ENCODE results near the gene ATP9B. TPM values are rescaled to one million over a fixed set of nuclear protein-coding genes. Genes with fewer than 3 reads are reported as not detected.
"Not testable (repeated sequence)": the region's sequence is repeated elsewhere in the genome, so short reads cannot be mapped to it uniquely, and the experiment has no call there.

Gene ATP9B
- total RNA-seq, 1 donor from 2014 or later, result 52.0 TPM

DNA sequence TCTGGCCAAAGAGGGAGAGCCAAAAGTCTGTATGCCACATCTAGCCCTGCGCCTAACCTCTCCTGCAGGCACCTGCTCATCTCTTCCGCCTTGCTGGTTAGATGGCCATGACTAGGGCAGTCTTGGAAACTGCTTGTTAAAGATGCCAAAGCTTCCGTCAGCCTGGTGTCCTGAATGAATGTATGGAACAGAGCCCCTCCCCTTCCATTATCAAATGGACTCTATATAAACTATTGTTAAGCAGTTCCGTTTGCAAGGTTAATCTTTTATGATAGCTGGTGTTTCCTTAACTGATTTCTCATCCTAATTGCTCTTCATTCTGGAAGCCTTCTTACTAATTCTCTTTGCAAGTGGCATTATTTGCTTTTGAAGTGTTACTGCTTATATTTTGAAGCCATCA lies 87.1 kb downstream of the ATP9B start:
- no peak for DNase-seq (ENCODE audit: low spot score in 2 of 2, unreplicated experiment in 2 of 2)
- H3K4me1 Mint-ChIP-seq, result no peaks in the 10 kb centered on the region
- TF ChIP-seq, protein P1, sequence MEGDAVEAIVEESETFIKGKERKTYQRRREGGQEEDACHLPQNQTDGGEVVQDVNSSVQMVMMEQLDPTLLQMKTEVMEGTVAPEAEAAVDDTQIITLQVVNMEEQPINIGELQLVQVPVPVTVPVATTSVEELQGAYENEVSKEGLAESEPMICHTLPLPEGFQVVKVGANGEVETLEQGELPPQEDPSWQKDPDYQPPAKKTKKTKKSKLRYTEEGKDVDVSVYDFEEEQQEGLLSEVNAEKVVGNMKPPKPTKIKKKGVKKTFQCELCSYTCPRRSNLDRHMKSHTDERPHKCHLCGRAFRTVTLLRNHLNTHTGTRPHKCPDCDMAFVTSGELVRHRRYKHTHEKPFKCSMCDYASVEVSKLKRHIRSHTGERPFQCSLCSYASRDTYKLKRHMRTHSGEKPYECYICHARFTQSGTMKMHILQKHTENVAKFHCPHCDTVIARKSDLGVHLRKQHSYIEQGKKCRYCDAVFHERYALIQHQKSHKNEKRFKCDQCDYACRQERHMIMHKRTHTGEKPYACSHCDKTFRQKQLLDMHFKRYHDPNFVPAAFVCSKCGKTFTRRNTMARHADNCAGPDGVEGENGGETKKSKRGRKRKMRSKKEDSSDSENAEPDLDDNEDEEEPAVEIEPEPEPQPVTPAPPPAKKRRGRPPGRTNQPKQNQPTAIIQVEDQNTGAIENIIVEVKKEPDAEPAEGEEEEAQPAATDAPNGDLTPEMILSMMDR (IDR thresholded peaks at IDR 0.05; ENCODE audit: unreplicated experiment), result no peak
- H3K36me3 Mint-ChIP-seq, result peaks cover 41% of the 10 kb centered on the region
- no peak overlapping the region for H3K4me3 Mint-ChIP-seq
- peaks cover 7% of the 10 kb centered on the region for H3K9me3 Mint-ChIP-seq
- H3K27me3 Mint-ChIP-seq (ENCODE audit: low read depth), result no peaks in the 10 kb centered on the region
- no peak overlapping the region for H3K27ac Mint-ChIP-seq

DNA sequence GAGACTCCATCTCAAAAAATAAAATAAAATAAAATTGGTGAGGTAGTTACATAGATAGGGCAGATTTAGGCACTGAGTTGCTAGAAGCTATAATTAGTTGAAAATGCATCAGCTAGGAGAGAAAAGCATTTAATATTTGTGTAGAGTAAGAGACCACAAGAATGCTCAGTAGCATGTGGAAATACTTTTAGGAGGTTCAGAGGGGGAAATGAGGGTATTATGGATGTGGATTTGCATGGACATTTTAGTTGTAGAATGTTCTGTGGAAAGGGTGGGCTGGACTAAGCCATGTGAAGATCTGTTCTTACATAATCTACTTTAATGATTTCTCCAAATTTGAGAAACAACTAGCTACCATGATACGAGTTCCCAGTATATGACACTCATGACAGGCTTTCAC lies 95.5 kb downstream of the ATP9B start:
- no peak for DNase-seq (ENCODE audit: low spot score in 2 of 2, unreplicated experiment in 2 of 2)
- Mint-ChIP-seq H3K4me3 (no peak overlapping the region), H3K36me3 (peaks cover 40% of the 10 kb centered on the region), H3K27ac (no peak overlapping the region), H3K4me1 (no peaks in the 10 kb centered on the region), H3K9me3 (no peaks in the 10 kb centered on the region), H3K27me3 (ENCODE audit: low read depth) (no peaks in the 10 kb centered on the region)
- TF ChIP-seq, protein P1 (IDR thresholded peaks at IDR 0.05; ENCODE audit: unreplicated experiment), result no peak

DNA sequence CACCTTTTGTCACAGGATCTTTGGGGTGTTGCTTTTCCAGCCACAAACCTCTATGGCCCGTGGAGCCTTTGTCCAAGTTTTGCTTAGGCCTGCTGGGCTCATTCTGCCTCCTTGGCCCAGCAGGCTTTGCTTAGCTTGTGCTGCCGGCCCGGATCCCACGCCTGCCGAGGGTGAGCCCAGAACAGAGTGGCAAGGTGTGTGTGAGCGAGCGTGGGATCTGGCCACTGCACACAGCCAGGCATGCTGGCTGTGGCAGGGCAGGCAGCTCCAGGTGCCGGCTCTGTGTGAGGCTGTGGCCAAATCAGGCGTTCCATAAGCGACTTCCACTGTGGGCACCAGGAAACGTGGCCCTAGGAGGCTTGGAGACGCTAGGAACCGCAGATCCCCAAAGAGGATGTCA lies 97.5 kb downstream of the ATP9B start:
- DNase-seq (ENCODE audit: low spot score in 2 of 2, unreplicated experiment in 2 of 2), result no peak
- no peaks in the 10 kb centered on the region for H3K27me3 Mint-ChIP-seq (ENCODE audit: low read depth)
- H3K9me3 Mint-ChIP-seq, result no peaks in the 10 kb centered on the region
- no peaks in the 10 kb centered on the region for H3K4me1 Mint-ChIP-seq
- no peak overlapping the region for H3K27ac Mint-ChIP-seq
- no peak overlapping the region for H3K4me3 Mint-ChIP-seq
- TF ChIP-seq, protein P1 (IDR thresholded peaks at IDR 0.05; ENCODE audit: unreplicated experiment), result no peak
- H3K36me3 Mint-ChIP-seq, result peaks cover 33% of the 10 kb centered on the region

DNA sequence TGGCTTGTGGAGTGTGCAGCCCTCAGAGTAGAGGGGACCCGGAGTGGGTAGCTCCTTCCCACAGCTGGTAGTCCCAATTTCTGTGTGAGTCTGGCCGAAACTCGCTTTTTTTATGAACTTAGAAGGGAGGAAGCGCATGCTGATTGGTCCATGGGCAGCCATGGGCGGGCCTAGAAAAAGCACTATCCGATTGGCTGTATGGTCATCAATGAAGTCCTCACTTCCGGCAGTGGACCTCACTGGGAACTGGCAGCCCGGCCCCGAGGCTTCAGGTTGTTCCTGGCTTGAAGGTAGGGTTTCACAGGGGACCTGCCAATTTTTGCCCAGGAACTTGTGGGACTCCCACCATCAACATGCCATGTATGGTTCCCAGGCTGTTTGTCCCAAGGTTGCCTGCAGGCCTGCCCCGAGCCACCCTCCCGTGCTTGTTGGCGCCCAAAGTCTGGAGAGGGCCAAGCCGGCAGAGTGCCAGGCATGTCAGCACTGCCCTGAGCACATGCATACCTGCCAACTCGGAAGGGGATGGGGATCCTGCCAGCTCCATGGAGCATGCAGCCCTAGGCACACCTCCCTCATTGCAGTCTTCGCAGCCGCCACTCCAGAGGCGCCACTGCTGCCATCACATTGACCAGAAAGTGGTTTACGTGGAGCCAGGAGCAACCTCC lies 98.5 kb downstream of the ATP9B start:
- Mint-ChIP-seq H3K9me3 (no peaks in the 10 kb centered on the region), H3K4me1 (no peaks in the 10 kb centered on the region), H3K36me3 (peaks cover 36% of the 10 kb centered on the region), H3K4me3 (no peak overlapping the region), H3K27me3 (ENCODE audit: low read depth) (no peaks in the 10 kb centered on the region), H3K27ac (no peak overlapping the region)
- TF ChIP-seq, protein P1 (IDR thresholded peaks at IDR 0.05; ENCODE audit: unreplicated experiment), result no peak
- DNase-seq (ENCODE audit: low spot score in 2 of 2, unreplicated experiment in 2 of 2), result no peak

DNA sequence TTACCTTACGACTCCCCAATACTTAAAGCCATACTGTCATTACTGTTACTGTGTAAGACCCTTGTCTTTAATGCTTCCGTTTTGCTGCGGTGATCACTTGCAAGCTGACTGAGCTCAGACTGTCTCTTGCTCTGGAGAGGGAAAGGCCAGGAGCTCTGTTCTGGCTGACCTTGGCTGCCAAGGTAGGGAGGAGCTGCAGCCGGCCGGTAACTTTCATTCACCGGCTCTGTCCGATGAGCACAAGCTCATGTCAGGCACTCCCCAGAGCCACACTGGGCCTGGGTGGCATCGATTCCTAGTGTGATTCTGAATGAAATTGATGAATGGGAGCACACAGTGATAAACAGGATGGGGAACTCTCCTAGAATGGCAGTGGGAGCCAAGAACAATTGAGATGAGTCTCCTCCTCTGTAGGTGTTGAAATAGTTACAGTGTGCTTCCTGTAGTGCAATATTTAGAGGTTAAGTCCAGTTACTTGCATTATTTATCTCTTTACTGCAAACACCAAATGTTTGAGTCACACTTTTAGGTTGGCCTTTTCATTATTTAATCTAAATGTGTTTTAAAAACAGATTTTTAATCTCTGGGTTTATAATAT lies 100.9 kb downstream of the ATP9B start:
- Mint-ChIP-seq H3K27ac (peak overlapping the region; percentile 1), H3K9me3 (no peaks in the 10 kb centered on the region), H3K36me3 (peaks cover 46% of the 10 kb centered on the region), H3K27me3 (ENCODE audit: low read depth) (no peaks in the 10 kb centered on the region), H3K4me1 (no peaks in the 10 kb centered on the region), H3K4me3 (no peak overlapping the region)
- TF ChIP-seq, protein P1 (IDR thresholded peaks at IDR 0.05; ENCODE audit: unreplicated experiment), result no peak
- DNase-seq (ENCODE audit: low spot score in 2 of 2, unreplicated experiment in 2 of 2), result no peak

DNA sequence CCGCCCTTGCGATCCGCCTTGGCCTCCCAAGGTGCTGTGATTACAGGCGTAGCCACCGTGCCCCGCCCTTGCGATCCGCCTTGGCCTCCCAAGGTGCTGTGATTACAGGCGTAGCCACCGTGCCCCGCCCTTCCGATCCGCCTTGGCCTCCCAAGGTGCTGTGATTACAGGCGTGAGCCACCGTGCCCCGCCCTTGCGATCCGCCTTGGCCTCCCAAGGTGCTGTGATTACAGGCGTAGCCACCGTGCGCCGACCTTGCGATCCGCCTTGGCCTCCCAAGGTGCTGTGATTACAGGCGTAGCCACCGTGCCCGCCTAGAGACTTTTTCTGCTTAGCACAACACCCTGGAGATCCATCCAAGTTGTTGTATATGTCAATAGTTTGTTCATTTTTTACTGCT lies 103.1 kb downstream of the ATP9B start:
- H3K4me3 Mint-ChIP-seq; H3K9me3 Mint-ChIP-seq; H3K27me3 Mint-ChIP-seq (ENCODE audit: low read depth); DNase-seq (ENCODE audit: low spot score in 2 of 2, unreplicated experiment in 2 of 2); H3K27ac Mint-ChIP-seq; H3K4me1 Mint-ChIP-seq: not testable (repeated sequence)
- H3K36me3 Mint-ChIP-seq, result peaks cover 34% of the 10 kb centered on the region
